ENCODE data around the gene GJC1.

GRCh38 chr17:44766409-44767038 is 63.6 kb downstream of the GJC1 start:
- TF ChIP-seq YY1 (IDR thresholded peaks at IDR 0.05; ENCODE audit: insufficient read depth, insufficient read length), result no peak
- no peak for TF ChIP-seq ZNF274 (IDR thresholded peaks at IDR 0.05; ENCODE audit: low read depth, low read length)
